Mesenchymal stem cell (in vitro differentiated cells and primary cell): ENCODE measurements around the gene CTDSP2.

Experiments
- DNase-seq: peaks from one replicate; pipeline ENCODE4 v3.0.0-alpha.2; 2013
- H2AFZ ChIP-seq: one replicate; pipeline ENCODE4 v1.6.1; 2013; ENCODE audit warnings: low read depth, mild to moderate bottlenecking, control low read depth, inconsistent platforms, low read length, moderate library complexity
- H2AK5ac ChIP-seq: 2 replicates; pipeline ENCODE4 v1.6.1; 2013; ENCODE audit warnings: low read length, moderate library complexity, mild to moderate bottlenecking, inconsistent platforms; ENCODE audit not compliant: severe bottlenecking
- H2BK120ac ChIP-seq: one replicate; pipeline ENCODE4 v1.6.1; 2013; ENCODE audit warnings: low read depth, mild to moderate bottlenecking, inconsistent platforms, low read length, moderate library complexity
- H2BK12ac ChIP-seq, 2 experiments: one replicate each; pipeline ENCODE4 v1.6.1; 2013; ENCODE audit warnings: inconsistent platforms in 2 of 2, low read length in 2 of 2, mild to moderate bottlenecking in 2 of 2, moderate library complexity in 2 of 2, control low read depth in 1 of 2
- H2BK15ac ChIP-seq: one replicate; pipeline ENCODE4 v1.6.1; 2013; ENCODE audit warnings: mild to moderate bottlenecking, low read depth, inconsistent platforms; ENCODE audit not compliant: poor library complexity, severe bottlenecking
- H2BK5ac ChIP-seq: 2 replicates; pipeline ENCODE4 v1.6.1; 2013; ENCODE audit warnings: low read depth, mild to moderate bottlenecking, low read length, control low read depth, inconsistent platforms; ENCODE audit not compliant: poor library complexity, severe bottlenecking
- H3K14ac ChIP-seq, 2 experiments: one replicate each; pipeline ENCODE4 v1.6.1; 2013; ENCODE audit warnings: inconsistent platforms in 2 of 2, low read length in 2 of 2, control low read depth in 1 of 2, mild to moderate bottlenecking in 1 of 2, moderate library complexity in 1 of 2
- H3K18ac ChIP-seq, 2 experiments: one replicate each; pipeline ENCODE4 v1.6.1; 2013; ENCODE audit warnings: inconsistent platforms in 2 of 2, low read length in 2 of 2, control low read depth in 1 of 2, low read depth in 1 of 2, mild to moderate bottlenecking in 1 of 2
- H3K23ac ChIP-seq, 2 experiments: one replicate each; pipeline ENCODE4 v1.6.1; 2013; ENCODE audit warnings: inconsistent platforms in 2 of 2, low read length in 2 of 2, mild to moderate bottlenecking in 2 of 2, moderate library complexity in 2 of 2, control low read depth in 1 of 2
- H3K27ac ChIP-seq: 2 replicates; pipeline ENCODE4 v1.5.1; 2013; ENCODE audit warnings: mild to moderate bottlenecking, moderate library complexity, low read length, control low read depth, inconsistent platforms; ENCODE audit not compliant: poor library complexity, severe bottlenecking
- H3K27me3 ChIP-seq, 2 experiments: 2 replicates each; pipeline versions ENCODE4 v1.6.1 to v1.7.0; 2013; ENCODE audit warnings: low read length in 2 of 2, mild to moderate bottlenecking in 2 of 2, moderate library complexity in 2 of 2, control low read depth in 1 of 2, inconsistent platforms in 1 of 2; ENCODE audit not compliant: control insufficient read depth in 1 of 2, insufficient read depth in 1 of 2
- H3K36me3 ChIP-seq, 2 experiments: 2 replicates each; pipeline versions ENCODE4 v1.6.1 to v1.7.0; 2013; ENCODE audit warnings: low read length in 2 of 2, control low read depth in 1 of 2, inconsistent platforms in 1 of 2, low read depth in 1 of 2, mild to moderate bottlenecking in 1 of 2; ENCODE audit not compliant: insufficient read depth in 2 of 2, control insufficient read depth in 1 of 2
- H3K4ac ChIP-seq, 2 experiments: one replicate each; pipeline ENCODE4 v1.6.1; 2013; ENCODE audit warnings: inconsistent platforms in 2 of 2, low read length in 2 of 2, mild to moderate bottlenecking in 2 of 2, moderate library complexity in 2 of 2, control low read depth in 1 of 2, low read depth in 1 of 2
- H3K4me1 ChIP-seq: 2 replicates; pipeline ENCODE4 v1.6.1; 2013; ENCODE audit warnings: low read depth, low read length, control low read depth; ENCODE audit not compliant: control insufficient read depth, insufficient read depth
- H3K4me2 ChIP-seq: 2 replicates; pipeline ENCODE4 v1.6.1; 2013; ENCODE audit warnings: low read length, mild to moderate bottlenecking, inconsistent platforms; ENCODE audit not compliant: poor library complexity, severe bottlenecking
- H3K4me3 ChIP-seq, 2 experiments: 2 replicates each; pipeline versions ENCODE4 v1.5.1 to v1.7.0; 2013; ENCODE audit warnings: low read length in 2 of 2, mild to moderate bottlenecking in 2 of 2, control low read depth in 1 of 2, low read depth in 1 of 2; ENCODE audit not compliant: insufficient read depth in 1 of 2
- H3K79me1 ChIP-seq: replicated peaks from 2 replicates; pipeline ENCODE4 v1.6.1; 2013; ENCODE audit warnings: mild to moderate bottlenecking, control low read depth, low read length, inconsistent platforms; ENCODE audit not compliant: poor library complexity, severe bottlenecking
- H3K9ac ChIP-seq: 2 replicates; pipeline ENCODE4 v1.7.0; 2013; ENCODE audit warnings: mild to moderate bottlenecking, low read length, moderate library complexity
- H3K9me3 ChIP-seq: 2 replicates; pipeline ENCODE4 v1.7.0; 2013; ENCODE audit warnings: mild to moderate bottlenecking, low read length; ENCODE audit not compliant: control insufficient read depth
- H4K8ac ChIP-seq: one replicate; pipeline ENCODE4 v1.6.1; 2013; ENCODE audit warnings: inconsistent platforms, mild to moderate bottlenecking, low read length, moderate library complexity
- H4K91ac ChIP-seq: one replicate; pipeline ENCODE4 v1.6.1; 2013; ENCODE audit warnings: mild to moderate bottlenecking, low read length, inconsistent platforms
- WGBS: methylation state at CpG from one replicate; pipeline ENCODE4 v1.1.7; 2013; ENCODE audit warnings: mixed read lengths; 5-methylcytosine and 5-hydroxymethylcytosine counted together

The CTDSP2 gene

DNA sequence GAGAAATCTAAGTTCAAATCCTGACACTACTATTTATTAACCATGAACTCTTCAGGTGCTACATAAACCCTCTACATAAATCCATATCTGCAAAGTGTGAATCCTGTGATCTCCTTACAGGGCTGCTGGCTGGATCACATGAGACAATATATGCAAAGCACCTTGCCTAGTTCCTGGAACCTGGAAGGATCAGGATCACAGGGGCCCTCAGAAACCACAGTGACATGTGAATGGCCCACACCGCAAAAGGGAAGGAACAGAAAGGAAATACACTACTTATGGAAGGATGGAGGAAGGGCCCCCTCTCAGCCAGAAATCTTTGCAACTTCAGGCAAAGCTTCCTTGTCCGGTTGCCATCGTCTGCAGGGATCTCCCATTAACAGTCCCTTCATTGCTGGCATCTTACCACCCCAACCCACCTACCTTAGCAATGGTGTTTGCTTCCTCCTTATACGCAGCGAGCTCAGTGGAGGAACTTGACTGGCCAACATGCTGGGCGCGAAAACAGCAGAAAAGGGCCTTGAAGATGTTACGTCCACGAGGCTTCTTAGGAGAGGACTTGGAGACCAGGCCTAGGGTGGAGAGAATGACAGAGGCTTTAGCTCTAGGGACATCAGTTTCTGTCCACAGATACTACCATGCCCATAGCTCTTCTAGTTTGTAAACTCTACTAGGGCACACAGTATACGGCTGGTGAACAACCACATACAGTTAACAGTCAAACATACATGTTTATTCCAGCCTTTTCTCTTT lies 17.3 kb downstream of the CTDSP2 start:
- H4K91ac ChIP-seq, result no peak overlapping the region
- no peak overlapping the region for H3K27ac ChIP-seq
- H3K27me3 ChIP-seq, result no peaks in the 10 kb centered on the region
- no peak overlapping the region for H3K18ac ChIP-seq
- H2AFZ ChIP-seq, result no peak overlapping the region
- peaks cover 43 to 67% of the 10 kb centered on the region in 2 experiments for H3K36me3 ChIP-seq
- H3K4me1 ChIP-seq, result peaks cover 32% of the 10 kb centered on the region
- no peak overlapping the region for H2BK120ac ChIP-seq
- no peak overlapping the region for H2BK15ac ChIP-seq
- H3K14ac ChIP-seq, result no peak overlapping the region
- no peak overlapping the region for H3K23ac ChIP-seq
- H3K4me2 ChIP-seq, result no peak overlapping the region
- H3K4me3 ChIP-seq, result no peak overlapping the region
- H3K9ac ChIP-seq, result peak overlapping the region; percentile 30
- H2BK12ac ChIP-seq, result no peak overlapping the region
- H4K8ac ChIP-seq, result no peak overlapping the region
- DNase-seq, result no peak
- WGBS, result 97% methylated on average over 10 of the region's 10 CpGs
- H2BK5ac ChIP-seq, result no peak overlapping the region
- no peak overlapping the region for H2AK5ac ChIP-seq
- peaks cover 32% of the 10 kb centered on the region for H3K79me1 ChIP-seq
- H3K4ac ChIP-seq, result no peak overlapping the region
- H3K9me3 ChIP-seq, result no peaks in the 10 kb centered on the region

DNA sequence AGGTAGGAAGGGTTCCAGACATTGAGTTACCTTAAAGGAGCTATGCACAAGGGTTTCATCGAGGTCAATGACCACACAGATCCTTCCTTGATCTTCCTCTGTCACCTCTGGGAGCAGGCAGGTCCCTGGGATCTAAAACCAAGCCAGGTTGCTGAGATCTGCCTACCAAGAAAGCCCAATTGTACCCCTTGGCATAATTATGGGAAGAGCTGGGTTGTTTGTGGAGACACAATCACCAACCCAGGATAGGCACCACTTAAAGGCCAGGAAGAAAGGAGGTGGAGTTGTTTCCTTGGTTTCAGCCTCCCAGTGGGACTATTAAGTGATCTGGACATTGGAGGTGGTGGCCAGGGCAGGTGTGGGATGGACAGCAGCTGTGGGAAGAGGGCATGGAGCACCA lies 19.6 kb downstream of the CTDSP2 start:
- H3K27me3 ChIP-seq, result no peaks in the 10 kb centered on the region
- peaks cover 17% of the 10 kb centered on the region for H3K4me1 ChIP-seq

GRCh38 chr12:57826400-57826799 lies 20.1 kb downstream of the CTDSP2 start:
- H3K27ac ChIP-seq, result no peak overlapping the region
- peaks cover 52% of the 10 kb centered on the region for H3K79me1 ChIP-seq
- peak overlapping the region; percentile 30 for H2BK15ac ChIP-seq
- H3K23ac ChIP-seq, result no peak overlapping the region
- no peak overlapping the region for H3K18ac ChIP-seq
- no peak for DNase-seq
- H2BK120ac ChIP-seq, result no peak overlapping the region
- no peak overlapping the region for H4K8ac ChIP-seq
- H2BK12ac ChIP-seq, result no peak overlapping the region
- H3K4me1 ChIP-seq, result peaks cover 12% of the 10 kb centered on the region
- no peak overlapping the region for H3K4me2 ChIP-seq
- H3K14ac ChIP-seq, result no peak overlapping the region
- H3K4ac ChIP-seq, result no peak overlapping the region
- no peak overlapping the region for H2AK5ac ChIP-seq
- peaks cover 71 to 85% of the 10 kb centered on the region in 2 experiments for H3K36me3 ChIP-seq
- WGBS, result 100% methylated on average over 2 of the region's 2 CpGs
- no peak overlapping the region for H2BK5ac ChIP-seq
- H3K9ac ChIP-seq, result no peak overlapping the region
- no peak overlapping the region for H2AFZ ChIP-seq
- no peak overlapping the region for H3K4me3 ChIP-seq
- H3K27me3 ChIP-seq, result no peaks in the 10 kb centered on the region
- H4K91ac ChIP-seq, result no peak overlapping the region
- no peaks in the 10 kb centered on the region for H3K9me3 ChIP-seq

More for the DNA sequence above, 19.6 kb downstream of the CTDSP2 start:
- Histone ChIP-seq H3K79me1 (peaks cover 47% of the 10 kb centered on the region), H3K9me3 (no peaks in the 10 kb centered on the region), H3K4me3 (no peak overlapping the region), H2BK12ac (no peak overlapping the region), H4K8ac (no peak overlapping the region), H3K14ac (no peak overlapping the region), H3K4me2 (no peak overlapping the region), H3K27ac (no peak overlapping the region), H2BK5ac (no peak overlapping the region), H3K23ac (no peak overlapping the region), H2BK120ac (no peak overlapping the region), H2AK5ac (no peak overlapping the region), H4K91ac (no peak overlapping the region), H2BK15ac (no peak overlapping the region), H3K18ac (no peak overlapping the region), H3K9ac (no peak overlapping the region), H2AFZ (no peak overlapping the region), H3K4ac (no peak overlapping the region), H3K36me3 (peaks cover 66 to 85% of the 10 kb centered on the region in 2 experiments)
- DNase-seq, result no peak
- 100% methylated on average over 1 of the region's 1 CpG for WGBS

- WGBS, result 89% methylated on average over 2 of the region's 2 CpGs
- no peak overlapping the region for H2BK12ac ChIP-seq
Measured at GRCh38 chr12:57825451-57825850, 21.1 kb downstream of the CTDSP2 start.

More at GRCh38 chr12:57825451-57825850, 21.1 kb downstream of the CTDSP2 start:
- no peak overlapping the region for H2AFZ ChIP-seq
- H3K9me3 ChIP-seq, result no peaks in the 10 kb centered on the region
- no peak overlapping the region for H4K91ac ChIP-seq
- no peak overlapping the region for H3K14ac ChIP-seq
- no peak overlapping the region for H3K9ac ChIP-seq
- peaks cover 10% of the 10 kb centered on the region for H3K4me1 ChIP-seq
- no peak overlapping the region for H2AK5ac ChIP-seq
- no peak for DNase-seq
- H2BK15ac ChIP-seq, result no peak overlapping the region
- H2BK5ac ChIP-seq, result no peak overlapping the region
- no peak overlapping the region for H3K4me2 ChIP-seq
- peaks cover 80 to 94% of the 10 kb centered on the region in 2 experiments for H3K36me3 ChIP-seq
- H3K27ac ChIP-seq, result no peak overlapping the region
- H3K23ac ChIP-seq, result no peak overlapping the region
- no peak overlapping the region for H3K18ac ChIP-seq
- no peaks in the 10 kb centered on the region for H3K27me3 ChIP-seq
- peaks cover 56% of the 10 kb centered on the region for H3K79me1 ChIP-seq
- no peak overlapping the region for H4K8ac ChIP-seq
- H2BK120ac ChIP-seq, result no peak overlapping the region
- no peak overlapping the region for H3K4ac ChIP-seq
- no peak overlapping the region for H3K4me3 ChIP-seq
